GM19452 (cell line): ENCODE data around the gene PUDP.
"Not testable (repeated sequence)": the region's sequence is repeated elsewhere in the genome, so short reads cannot be mapped to it uniquely, and the experiment has no call there.

Source experiments
- ATAC-seq: cut with Tn5 transposase; IDR thresholded peaks from one replicate; pipeline ENCODE4 v1.9.1; 2021; ENCODE audit not compliant: unreplicated experiment

The PUDP gene

GRCh38 chrX:7110821-7111276, 37.1 kb downstream of the PUDP start:
- ATAC-seq = peak; percentile 64

- ATAC-seq = peak; percentile 70
Observed at GRCh38 chrX:7109838-7110793, 37.8 kb downstream of the PUDP start.

- ATAC-seq = no peak
Observed at GRCh38 chrX:7109049-7109531, 38.9 kb downstream of the PUDP start.

DNA sequence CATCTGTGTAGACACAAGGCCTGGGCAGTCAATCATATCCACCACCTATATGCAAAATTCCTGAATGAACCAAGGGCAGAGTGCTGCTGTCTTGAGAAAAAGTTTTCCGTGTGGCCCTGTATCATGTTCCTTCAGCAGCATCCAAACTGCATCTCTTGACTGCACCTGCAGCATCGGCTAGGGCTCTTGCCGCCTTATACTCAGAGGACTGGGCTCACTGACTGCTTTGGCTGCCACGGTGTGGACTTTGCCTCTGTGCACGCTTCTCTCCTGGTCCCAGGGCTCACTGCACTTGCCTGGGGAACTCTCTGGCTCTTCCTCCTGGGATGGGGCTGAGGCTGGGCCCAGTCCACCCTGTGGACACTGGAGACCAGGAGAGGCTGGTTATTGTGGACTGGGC, 39.9 kb downstream of the PUDP start:
- no peak for ATAC-seq

- ATAC-seq = no peak
Observed at GRCh38 chrX:7106649-7107048, 41.3 kb downstream of the PUDP start.

DNA sequence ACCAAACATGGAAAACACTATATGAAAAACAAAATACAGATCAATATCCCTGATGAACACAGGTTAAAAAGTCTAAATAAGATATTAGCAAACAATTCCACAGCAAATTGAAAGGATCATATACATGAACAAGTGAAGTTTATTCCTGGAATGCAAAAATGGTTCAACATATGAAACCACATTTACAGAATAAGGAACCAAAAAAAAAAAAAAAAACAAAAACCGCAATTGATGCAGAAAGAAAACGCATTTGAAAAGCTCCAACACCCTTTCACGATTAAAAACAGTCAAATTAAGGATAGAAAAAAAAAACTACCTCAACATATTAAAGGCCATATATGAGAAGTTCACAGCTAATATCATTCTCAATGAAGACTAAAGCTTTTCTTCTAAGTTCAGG, 45.8 kb downstream of the PUDP start:
- ATAC-seq = no peak

DNA sequence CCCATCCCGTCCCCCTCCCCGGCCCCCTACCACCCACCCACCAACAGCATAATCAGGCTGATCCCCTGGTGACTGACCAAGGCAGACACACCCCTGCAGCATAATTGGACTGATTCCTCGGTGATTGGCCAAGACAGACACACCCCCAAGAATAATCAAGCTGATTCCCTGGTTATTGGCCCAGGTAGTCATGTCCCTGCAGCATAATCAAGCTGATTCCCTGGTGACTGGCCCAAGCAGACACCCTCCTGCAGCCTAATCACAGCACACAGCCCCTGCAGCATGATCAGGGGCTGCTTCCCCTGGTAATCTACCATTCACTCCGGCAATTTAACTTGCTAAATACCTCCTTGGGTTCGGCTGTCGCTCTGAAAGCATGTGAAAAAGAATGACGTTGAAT, 47.9 kb downstream of the PUDP start:
- ATAC-seq = no peak

DNA sequence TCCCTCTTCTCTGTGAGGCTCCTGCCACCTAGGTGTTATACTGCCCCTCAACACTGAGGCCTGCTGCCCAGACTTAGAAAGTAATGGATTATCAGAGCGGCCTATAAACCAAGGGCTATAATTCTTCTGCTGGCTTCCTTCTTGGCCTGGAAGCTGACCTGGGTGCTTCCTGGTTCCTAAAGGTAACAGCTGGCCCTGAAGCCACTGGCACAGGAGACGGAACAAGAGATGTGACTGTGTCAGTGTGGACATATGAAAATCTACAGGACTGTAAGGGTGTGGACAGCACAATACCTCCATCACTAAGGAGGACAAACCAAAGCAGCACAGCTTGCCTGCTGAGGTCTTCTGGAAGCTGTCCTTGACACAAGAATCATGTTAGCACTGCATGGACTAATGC, 52.3 kb downstream of the PUDP start:
- ATAC-seq = not testable (repeated sequence)

DNA sequence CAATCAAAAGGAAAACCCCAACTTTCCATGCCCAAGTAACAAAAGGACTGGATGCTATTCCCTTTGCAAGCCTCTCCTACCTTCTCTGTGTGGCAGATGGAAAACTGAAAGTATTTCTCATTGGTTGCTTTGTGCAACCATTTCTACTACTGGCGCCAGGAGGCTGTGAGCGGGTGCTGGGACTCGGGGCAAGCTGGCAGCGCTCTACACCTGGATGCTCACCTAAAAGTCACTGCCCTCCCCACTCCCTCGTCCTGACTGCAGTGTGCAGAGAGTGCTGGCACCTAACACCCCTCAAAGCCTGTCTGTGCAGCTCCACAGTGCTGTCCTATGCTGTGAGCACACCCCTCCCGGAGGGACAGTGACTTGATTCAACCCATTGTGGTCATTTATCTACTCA, 54.6 kb downstream of the PUDP start:
- no peak for ATAC-seq

DNA sequence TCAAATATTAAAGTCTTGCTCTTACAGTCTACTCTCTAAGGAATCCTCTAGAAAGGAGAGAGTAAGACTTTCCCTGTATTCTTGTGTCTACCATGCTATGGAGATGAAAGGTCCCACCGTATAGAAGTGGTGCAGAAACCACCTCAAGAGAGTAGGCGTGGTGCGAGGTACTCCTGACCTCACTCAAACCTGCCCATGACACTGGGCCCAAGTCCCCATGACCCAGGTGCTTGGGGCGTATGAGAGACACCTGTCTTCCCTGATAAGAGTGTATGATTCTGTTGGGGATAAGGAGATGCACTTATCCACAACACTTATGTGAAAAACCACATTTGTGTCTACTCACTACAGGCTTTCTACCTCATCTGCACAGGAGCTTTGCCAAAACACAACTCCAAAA, 55.4 kb downstream of the PUDP start:
- ATAC-seq = no peak

GRCh38 chrX:7091923-7092322, 56.0 kb downstream of the PUDP start:
- ATAC-seq = no peak

GRCh38 chrX:7090641-7091040, 57.3 kb downstream of the PUDP start:
- ATAC-seq = no peak

GRCh38 chrX:7088968-7089615, 58.9 kb downstream of the PUDP start:
- ATAC-seq = no peak

GRCh38 chrX:7086384-7086783, 61.6 kb downstream of the PUDP start:
- ATAC-seq = no peak

DNA sequence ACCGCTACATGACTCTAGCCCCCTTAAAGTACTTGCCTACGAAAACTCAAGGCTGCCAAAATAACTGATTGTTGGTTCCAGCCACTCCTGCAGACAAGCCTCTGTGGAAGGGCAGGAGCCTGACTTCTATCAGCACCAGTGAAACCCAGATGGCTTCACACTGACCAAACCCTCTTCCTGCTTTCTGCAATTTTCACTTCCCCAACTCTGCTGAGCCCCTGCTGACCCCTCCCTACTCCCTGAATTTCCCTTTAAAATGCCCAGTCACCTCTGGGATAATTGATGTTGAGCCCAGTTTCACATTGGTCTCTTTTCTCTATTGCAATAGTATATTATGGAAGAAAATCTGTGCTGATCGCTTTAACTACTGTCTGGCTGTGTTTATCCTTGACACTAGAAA, 62.1 kb downstream of the PUDP start:
- ATAC-seq = no peak

DNA sequence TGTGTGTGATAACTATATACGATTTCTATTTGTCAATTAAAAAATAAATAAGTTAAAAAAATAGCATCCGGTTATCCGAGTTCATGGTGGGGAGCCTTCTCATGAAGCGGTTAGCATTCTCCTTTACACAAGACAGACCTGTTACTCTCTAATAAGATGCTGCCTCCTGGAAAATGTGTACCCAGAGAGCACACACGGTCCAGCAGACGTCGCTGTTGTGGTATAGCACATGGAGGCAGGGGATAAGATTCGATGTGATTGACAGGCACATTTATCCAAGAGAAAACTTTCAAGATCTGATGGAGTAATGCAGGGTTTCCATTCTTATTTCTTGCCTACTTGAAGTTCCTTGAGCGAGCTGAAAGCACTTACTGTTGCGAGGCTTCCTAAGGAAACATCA, 63.1 kb downstream of the PUDP start:
- no peak for ATAC-seq

- ATAC-seq = peak; percentile 96
Observed at GRCh38 chrX:7083468-7084396, 64.2 kb downstream of the PUDP start.

GRCh38 chrX:7083021-7083420, 64.9 kb downstream of the PUDP start:
- ATAC-seq = no peak

DNA sequence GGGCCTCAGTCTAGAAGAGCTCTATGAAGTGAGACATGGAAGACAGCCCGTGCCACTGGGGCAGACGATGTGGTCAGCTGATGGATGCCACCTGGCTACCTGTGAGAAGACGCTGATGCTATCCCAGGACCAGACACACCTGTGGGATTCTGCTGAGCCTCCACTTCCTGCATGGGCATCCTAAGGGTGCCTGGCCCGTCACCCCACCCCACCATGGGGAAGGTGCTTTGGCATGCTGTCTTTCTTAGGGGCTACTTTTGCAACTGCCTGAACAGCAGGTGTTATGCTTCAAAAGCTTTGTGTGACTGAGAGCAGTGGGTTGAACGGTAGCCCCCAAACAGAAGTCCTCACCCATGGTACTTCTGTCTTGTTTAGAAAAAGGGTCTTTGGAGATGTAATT, 65.4 kb downstream of the PUDP start:
- ATAC-seq = no peak

- ATAC-seq = no peak
Observed at GRCh38 chrX:7077241-7078230, 70.4 kb downstream of the PUDP start.
